ENCODE measurements around the gene ZKSCAN5.
"Not testable (repeated sequence)": the region's sequence is repeated elsewhere in the genome, so short reads cannot be mapped to it uniquely, and the experiment has no call there.

The ZKSCAN5 gene

DNA sequence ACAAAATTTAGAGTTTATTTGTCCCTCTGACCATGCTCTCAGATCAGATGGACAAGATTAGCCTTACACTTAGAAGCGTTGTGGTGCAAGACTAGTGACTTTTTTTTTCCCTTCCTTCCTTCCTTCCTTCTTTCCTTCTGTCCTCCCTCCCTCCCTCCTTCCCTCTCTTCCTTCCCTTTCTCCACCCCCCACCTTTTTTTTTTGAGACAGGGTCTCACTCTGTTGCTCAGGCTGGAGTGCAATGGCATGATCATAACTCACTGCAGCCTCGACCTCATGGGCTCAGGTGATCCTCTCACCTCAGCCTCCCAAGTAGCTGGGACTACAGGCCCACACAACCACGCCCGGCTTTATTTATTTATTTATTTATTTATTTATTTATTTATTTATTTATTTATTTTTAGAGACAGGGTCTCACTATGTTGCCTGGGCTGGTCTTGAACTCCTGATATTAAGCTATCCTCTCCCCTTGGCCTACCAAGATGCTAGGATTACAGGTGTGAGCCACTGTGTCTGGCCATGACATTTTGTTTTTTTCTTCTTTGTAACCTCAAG is 76.4 kb downstream of the ZKSCAN5 start:
- DNase-seq (ENCODE audit: extremely low read depth in 1 of 2, low read depth in 1 of 2): not testable (repeated sequence)
